Right lung (tissue), 10 donors: ENCODE measurements around the gene PTGES3. TPM values are rescaled to one million over a fixed set of nuclear protein-coding genes. Genes with fewer than 3 reads are reported as not detected.
"Not testable (repeated sequence)": the region's sequence is repeated elsewhere in the genome, so short reads cannot be mapped to it uniquely, and the experiment has no call there.

Experiments used
- DNase-seq, 2 donors: peaks; one replicate each; pipeline ENCODE4 v3.0.0-alpha.2; 2013
- long read RNA-seq, 8 donors: transcript quantifications; one replicate each; lab custom pipeline, GENCODE V29; 2026
- polyA plus RNA-seq, 5 donors: library from polyadenylated mRNA; unstranded; fragments of 120-200 nt; gene quantifications; one replicate each; pipeline versions ENCODE4 v1.2.1 to v1.2.3, GENCODE V29; 2013; ENCODE audit warnings: inconsistent platforms in 1 of 5, low replicate concordance in 1 of 5; ENCODE audit not compliant: insufficient read length in 5 of 5, insufficient read depth in 1 of 5

Gene PTGES3
- 100 to 1,000 TPM; 250 to 278 (median 272) TPM for polyA plus RNA-seq
- long read RNA-seq, donor 1, transcript PTGES3-201 (8 exons, 1,920 nt), result major isoform, 120 of 223 reads
- long read RNA-seq, donor 1, transcript PTGES3-202 (7 exons, 1,547 nt), result minor isoform, 6 of 223 reads
- long read RNA-seq, donor 1, partial matches to known transcripts, result 87 of 223 reads
- long read RNA-seq, donor 1, other reads (novel, unspliced or antisense), result 5 of 223 reads
- long read RNA-seq, donor 2, transcript PTGES3-201 (8 exons, 1,920 nt), result major isoform, 71 of 75 reads
- long read RNA-seq, donor 2, partial matches to known transcripts, result 0 of 75 reads
- long read RNA-seq, donor 2, other reads (novel, unspliced or antisense), result 0 of 75 reads
- long read RNA-seq, donor 3, transcript PTGES3-201 (8 exons, 1,920 nt), result major isoform, 82 of 98 reads
- long read RNA-seq, donor 3, partial matches to known transcripts, result 11 of 98 reads
- long read RNA-seq, donor 3, other reads (novel, unspliced or antisense), result 0 of 98 reads
- long read RNA-seq, donor 4, transcript PTGES3-201 (8 exons, 1,920 nt), result major isoform, 54 of 62 reads
- long read RNA-seq, donor 4, partial matches to known transcripts, result 5 of 62 reads
- long read RNA-seq, donor 4, other reads (novel, unspliced or antisense), result 0 of 62 reads
- long read RNA-seq, donor 5, transcript PTGES3-204 (7 exons, 1,017 nt), result minor isoform, 6 of 154 reads
- long read RNA-seq, donor 5, transcript PTGES3-201 (8 exons, 1,920 nt), result major isoform, 105 of 154 reads
- long read RNA-seq, donor 5, partial matches to known transcripts, result 33 of 154 reads
- long read RNA-seq, donor 5, other reads (novel, unspliced or antisense), result 5 of 154 reads
- long read RNA-seq, donor 6, transcript PTGES3-201 (8 exons, 1,920 nt), result major isoform, 133 of 161 reads
- long read RNA-seq, donor 6, partial matches to known transcripts, result 15 of 161 reads
- long read RNA-seq, donor 6, other reads (novel, unspliced or antisense), result 8 of 161 reads
- long read RNA-seq, donor 7, transcript PTGES3-201 (8 exons, 1,920 nt), result major isoform, 74 of 80 reads
- long read RNA-seq, donor 7, partial matches to known transcripts, result 5 of 80 reads
- long read RNA-seq, donor 7, other reads (novel, unspliced or antisense), result 0 of 80 reads
- long read RNA-seq, donor 8, transcript PTGES3-201 (8 exons, 1,920 nt), result major isoform, 39 of 40 reads
- long read RNA-seq, donor 8, partial matches to known transcripts, result 0 of 40 reads
- long read RNA-seq, donor 8, other reads (novel, unspliced or antisense), result 0 of 40 reads

- DNase-seq, result peak; percentile 98
Measured at GRCh38 chr12:56688129-56688845, at the start of gene PTGES3. TSS of gene PTGES3 (minus strand) at chr12:56688284. CDS start at chr12:56687999, 285 bp downstream.

GRCh38 chr12:56728139-56728861, 40.2 kb upstream of the PTGES3 start:
- DNase-seq, result no peak

GRCh38 chr12:56726196-56726675, 38.2 kb upstream of the PTGES3 start:
- DNase-seq, result not testable (repeated sequence)

GRCh38 chr12:56725723-56726102, 37.6 kb upstream of the PTGES3 start:
- DNase-seq, result no peak

GRCh38 chr12:56724972-56725722, 37.1 kb upstream of the PTGES3 start, which contains the start of gene NACA:
TSS of gene NACA (minus strand) at chr12:56725299. CDS start at chr12:56724521, 778 bp downstream.
- DNase-seq, result peak; percentile 96

GRCh38 chr12:56724701-56724971, 36.6 kb upstream of the PTGES3 start:
- no peak for DNase-seq

- peak in 1 of 2 donors; percentile 6 for DNase-seq
Measured at GRCh38 chr12:56723889-56724700, 36.0 kb upstream of the PTGES3 start.

- no peak for DNase-seq
Measured at GRCh38 chr12:56723352-56723751, 35.3 kb upstream of the PTGES3 start.

- DNase-seq, result no peak
Measured at GRCh38 chr12:56722832-56723231, 34.7 kb upstream of the PTGES3 start.

GRCh38 chr12:56721721-56722120, 33.6 kb upstream of the PTGES3 start:
- no peak for DNase-seq

- DNase-seq, result no peak
Measured at GRCh38 chr12:56721216-56721615, 33.1 kb upstream of the PTGES3 start.

- no peak for DNase-seq
Measured at GRCh38 chr12:56720731-56721151, 32.7 kb upstream of the PTGES3 start.

- DNase-seq, result no peak
Measured at GRCh38 chr12:56719056-56719455, 31.0 kb upstream of the PTGES3 start.

GRCh38 chr12:56718636-56719035, 30.6 kb upstream of the PTGES3 start:
- no peak for DNase-seq

GRCh38 chr12:56718149-56718548, 30.1 kb upstream of the PTGES3 start:
- no peak for DNase-seq

GRCh38 chr12:56716933-56717880, 29.1 kb upstream of the PTGES3 start:
- DNase-seq, result no peak

GRCh38 chr12:56716458-56716857, 28.4 kb upstream of the PTGES3 start:
- DNase-seq, result no peak
